ENCODE data around the gene SPINDOC. TPM values are rescaled to one million over a fixed set of nuclear protein-coding genes. Genes with fewer than 3 reads are reported as not detected.

The SPINDOC gene
- total RNA-seq, 1 experiment from 2014 or later, result 40.3 TPM

GRCh38 chr11:63779039-63779438 lies 34.2 kb upstream of the SPINDOC start:
- H3K9ac ChIP-seq (ENCODE audit: low read length), result no peak overlapping the region
- H3K27ac ChIP-seq (ENCODE audit: low read length), result no peak overlapping the region
- no peak for DNase-seq
- H3K4me3 ChIP-seq (ENCODE audit: low read length), result no peak overlapping the region
- no peaks in the 10 kb centered on the region for H3K79me2 ChIP-seq (ENCODE audit: low read length)
- no peaks in the 10 kb centered on the region for H3K9me2 ChIP-seq (replicated peaks; ENCODE audit: insufficient read depth, low read length)
- no peak overlapping the region for H2AFZ ChIP-seq (ENCODE audit: low read length)
- no peak overlapping the region for H3K4me2 ChIP-seq (ENCODE audit: low read depth, low read length, poor library complexity, severe bottlenecking)
- H3K4me1 ChIP-seq (ENCODE audit: low read length), result no peaks in the 10 kb centered on the region
- no peaks in the 10 kb centered on the region for H3K9me3 ChIP-seq (ENCODE audit: low read length)
- H3K27me3 ChIP-seq (ENCODE audit: low read length), result no peaks in the 10 kb centered on the region
- H4K20me1 ChIP-seq (ENCODE audit: insufficient read depth, low read depth, low read length), result no peaks in the 10 kb centered on the region
- no peaks in the 10 kb centered on the region for H3K36me3 ChIP-seq (ENCODE audit: insufficient read depth, low read length)

DNA sequence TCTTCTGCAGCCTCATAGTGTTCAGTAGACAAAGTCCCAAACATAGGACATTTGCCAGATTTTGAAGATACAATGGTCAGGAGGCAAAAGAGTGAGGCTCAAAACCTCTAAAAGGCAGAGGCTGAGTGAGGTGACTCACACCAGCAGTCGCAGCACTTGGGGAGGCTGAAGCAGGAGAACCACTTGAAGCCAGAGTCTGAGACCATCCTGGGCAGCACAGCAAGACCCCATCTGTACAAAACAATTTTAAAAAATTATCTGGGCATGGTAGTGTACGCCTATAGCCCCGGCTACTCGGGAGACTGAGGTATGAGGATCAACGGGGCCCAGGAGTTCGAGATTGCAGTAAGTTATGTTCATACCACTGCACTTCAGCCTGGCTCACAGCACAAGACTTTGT lies 30.5 kb upstream of the SPINDOC start:
- Histone ChIP-seq H2AFZ (ENCODE audit: low read length) (no peak overlapping the region), H3K27ac (ENCODE audit: low read length) (no peak overlapping the region)

GRCh38 chr11:63783925-63784592 lies 29.2 kb upstream of the SPINDOC start:
- Histone ChIP-seq H2AFZ (ENCODE audit: low read length) (no peak overlapping the region), H3K9ac (ENCODE audit: low read length) (no peak overlapping the region), H3K4me2 (ENCODE audit: low read depth, low read length, poor library complexity, severe bottlenecking) (no peak overlapping the region), H3K27ac (ENCODE audit: low read length) (no peak overlapping the region), H3K36me3 (ENCODE audit: insufficient read depth, low read length) (no peaks in the 10 kb centered on the region), H3K4me1 (ENCODE audit: low read length) (no peaks in the 10 kb centered on the region), H3K27me3 (ENCODE audit: low read length) (no peaks in the 10 kb centered on the region), H3K9me3 (ENCODE audit: low read length) (no peaks in the 10 kb centered on the region), H3K9me2 (replicated peaks; ENCODE audit: insufficient read depth, low read length) (no peaks in the 10 kb centered on the region), H3K79me2 (ENCODE audit: low read length) (no peaks in the 10 kb centered on the region), H4K20me1 (ENCODE audit: insufficient read depth, low read depth, low read length) (no peaks in the 10 kb centered on the region), H3K4me3 (ENCODE audit: low read length) (no peak overlapping the region)
- no peak for DNase-seq

More for the DNA sequence above, 30.5 kb upstream of the SPINDOC start:
- H3K9me3 ChIP-seq (ENCODE audit: low read length), result no peaks in the 10 kb centered on the region
- H3K9me2 ChIP-seq (replicated peaks; ENCODE audit: insufficient read depth, low read length), result no peaks in the 10 kb centered on the region
- no peak overlapping the region for H3K4me3 ChIP-seq (ENCODE audit: low read length)
- no peaks in the 10 kb centered on the region for H4K20me1 ChIP-seq (ENCODE audit: insufficient read depth, low read depth, low read length)
- no peaks in the 10 kb centered on the region for H3K36me3 ChIP-seq (ENCODE audit: insufficient read depth, low read length)
- no peak overlapping the region for H3K4me2 ChIP-seq (ENCODE audit: low read depth, low read length, poor library complexity, severe bottlenecking)
- H3K27me3 ChIP-seq (ENCODE audit: low read length), result no peaks in the 10 kb centered on the region
- no peaks in the 10 kb centered on the region for H3K4me1 ChIP-seq (ENCODE audit: low read length)
- H3K9ac ChIP-seq (ENCODE audit: low read length), result no peak overlapping the region
- no peak for DNase-seq
- no peaks in the 10 kb centered on the region for H3K79me2 ChIP-seq (ENCODE audit: low read length)

DNA sequence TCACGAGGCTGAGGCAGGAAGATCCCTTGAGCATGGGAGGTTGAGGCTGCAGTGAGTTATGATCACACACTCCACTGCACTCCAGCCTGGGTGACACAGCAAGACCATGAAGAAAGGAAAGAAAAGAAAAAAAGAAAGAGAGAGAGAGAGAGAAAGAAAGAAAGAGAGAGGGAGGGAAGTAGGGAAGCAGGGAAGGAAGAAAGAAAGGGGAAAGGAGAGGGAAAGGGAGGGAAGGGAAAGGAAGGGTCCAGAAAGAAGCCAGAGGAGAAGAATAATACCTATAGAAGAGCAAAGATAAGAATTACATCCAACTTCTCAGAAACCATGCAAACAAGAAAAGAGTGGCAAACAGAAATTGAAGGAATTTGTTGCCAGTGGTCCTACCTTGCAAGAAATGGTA lies 27.4 kb upstream of the SPINDOC start:
- H3K4me2 ChIP-seq (ENCODE audit: low read depth, low read length, poor library complexity, severe bottlenecking), result no peak overlapping the region

GRCh38 chr11:63791495-63792167 lies 21.6 kb upstream of the SPINDOC start:
- no peak overlapping the region for H3K4me2 ChIP-seq (ENCODE audit: low read depth, low read length, poor library complexity, severe bottlenecking)
- H3K9me3 ChIP-seq (ENCODE audit: low read length), result peaks cover 7% of the 10 kb centered on the region; the same call in 1 of the 2 replicates
- no peaks in the 10 kb centered on the region for H3K27me3 ChIP-seq (ENCODE audit: low read length)
- DNase-seq, result no peak
- no peak overlapping the region for H3K27ac ChIP-seq (ENCODE audit: low read length)
- no peaks in the 10 kb centered on the region for H3K36me3 ChIP-seq (ENCODE audit: insufficient read depth, low read length)
- no peaks in the 10 kb centered on the region for H3K79me2 ChIP-seq (ENCODE audit: low read length)
- H4K20me1 ChIP-seq (ENCODE audit: insufficient read depth, low read depth, low read length), result no peaks in the 10 kb centered on the region
- no peak overlapping the region for H3K4me3 ChIP-seq (ENCODE audit: low read length)
- H2AFZ ChIP-seq (ENCODE audit: low read length), result no peak overlapping the region
- H3K9ac ChIP-seq (ENCODE audit: low read length), result no peak overlapping the region
- no peaks in the 10 kb centered on the region for H3K4me1 ChIP-seq (ENCODE audit: low read length)
- no peaks in the 10 kb centered on the region for H3K9me2 ChIP-seq (replicated peaks; ENCODE audit: insufficient read depth, low read length)

More for the DNA sequence above, 27.4 kb upstream of the SPINDOC start:
- Histone ChIP-seq H3K27me3 (ENCODE audit: low read length) (no peaks in the 10 kb centered on the region), H3K27ac (ENCODE audit: low read length) (no peak overlapping the region), H4K20me1 (ENCODE audit: insufficient read depth, low read depth, low read length) (no peaks in the 10 kb centered on the region), H3K36me3 (ENCODE audit: insufficient read depth, low read length) (no peaks in the 10 kb centered on the region), H3K9me2 (replicated peaks; ENCODE audit: insufficient read depth, low read length) (no peaks in the 10 kb centered on the region), H3K4me3 (ENCODE audit: low read length) (no peak overlapping the region), H3K9me3 (ENCODE audit: low read length) (no peaks in the 10 kb centered on the region), H2AFZ (ENCODE audit: low read length) (no peak overlapping the region), H3K79me2 (ENCODE audit: low read length) (no peaks in the 10 kb centered on the region), H3K9ac (ENCODE audit: low read length) (no peak overlapping the region), H3K4me1 (ENCODE audit: low read length) (no peaks in the 10 kb centered on the region)
- DNase-seq, result no peak

- H3K4me3 ChIP-seq (ENCODE audit: low read length), result no peak overlapping the region
- H3K9ac ChIP-seq (ENCODE audit: low read length), result no peak overlapping the region
- H3K9me2 ChIP-seq (replicated peaks; ENCODE audit: insufficient read depth, low read length), result no peaks in the 10 kb centered on the region
- no peak overlapping the region for H3K4me2 ChIP-seq (ENCODE audit: low read depth, low read length, poor library complexity, severe bottlenecking)
- H3K27me3 ChIP-seq (ENCODE audit: low read length), result no peaks in the 10 kb centered on the region
- no peaks in the 10 kb centered on the region for H3K36me3 ChIP-seq (ENCODE audit: insufficient read depth, low read length)
- H2AFZ ChIP-seq (ENCODE audit: low read length), result no peak overlapping the region
- no peaks in the 10 kb centered on the region for H3K79me2 ChIP-seq (ENCODE audit: low read length)
- H4K20me1 ChIP-seq (ENCODE audit: insufficient read depth, low read depth, low read length), result no peaks in the 10 kb centered on the region
- H3K27ac ChIP-seq (ENCODE audit: low read length), result no peak overlapping the region
- no peaks in the 10 kb centered on the region for H3K4me1 ChIP-seq (ENCODE audit: low read length)
- DNase-seq, result no peak
- H3K9me3 ChIP-seq (ENCODE audit: low read length), result peaks cover 7% of the 10 kb centered on the region; the same call in 1 of the 2 replicates
Measured at GRCh38 chr11:63793161-63793560, 20.1 kb upstream of the SPINDOC start.

DNA sequence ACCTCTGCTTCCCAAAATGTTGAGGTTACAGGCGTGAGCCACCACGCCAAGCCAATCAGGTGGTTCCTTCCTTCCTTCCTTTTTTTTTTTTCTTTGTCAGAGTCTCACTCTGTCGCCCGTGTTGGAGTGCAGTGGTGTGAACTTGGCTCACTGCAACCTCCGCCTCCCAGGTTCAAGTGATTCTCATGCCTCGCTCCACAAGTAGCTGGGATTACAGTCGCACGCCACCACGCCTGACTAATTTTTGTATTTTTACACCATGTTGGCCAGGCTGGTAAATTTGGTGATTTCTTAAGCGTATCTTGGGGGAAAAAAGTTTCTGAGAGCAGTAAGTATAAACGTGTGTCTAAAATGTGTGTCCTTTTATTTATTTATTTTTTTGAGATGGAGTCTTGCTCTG lies 18.2 kb upstream of the SPINDOC start:
- Histone ChIP-seq H3K4me3 (ENCODE audit: low read length) (no peak overlapping the region), H3K36me3 (ENCODE audit: insufficient read depth, low read length) (no peaks in the 10 kb centered on the region), H3K27me3 (ENCODE audit: low read length) (no peaks in the 10 kb centered on the region), H3K79me2 (ENCODE audit: low read length) (no peaks in the 10 kb centered on the region), H4K20me1 (ENCODE audit: insufficient read depth, low read depth, low read length) (no peaks in the 10 kb centered on the region), H3K4me2 (ENCODE audit: low read depth, low read length, poor library complexity, severe bottlenecking) (no peak overlapping the region), H3K9me3 (ENCODE audit: low read length) (peaks cover 7% of the 10 kb centered on the region; the same call in 1 of the 2 replicates), H3K9ac (ENCODE audit: low read length) (no peak overlapping the region), H3K4me1 (ENCODE audit: low read length) (no peaks in the 10 kb centered on the region), H2AFZ (ENCODE audit: low read length) (no peak overlapping the region), H3K9me2 (replicated peaks; ENCODE audit: insufficient read depth, low read length) (no peaks in the 10 kb centered on the region), H3K27ac (ENCODE audit: low read length) (no peak overlapping the region)
- no peak for DNase-seq

DNA sequence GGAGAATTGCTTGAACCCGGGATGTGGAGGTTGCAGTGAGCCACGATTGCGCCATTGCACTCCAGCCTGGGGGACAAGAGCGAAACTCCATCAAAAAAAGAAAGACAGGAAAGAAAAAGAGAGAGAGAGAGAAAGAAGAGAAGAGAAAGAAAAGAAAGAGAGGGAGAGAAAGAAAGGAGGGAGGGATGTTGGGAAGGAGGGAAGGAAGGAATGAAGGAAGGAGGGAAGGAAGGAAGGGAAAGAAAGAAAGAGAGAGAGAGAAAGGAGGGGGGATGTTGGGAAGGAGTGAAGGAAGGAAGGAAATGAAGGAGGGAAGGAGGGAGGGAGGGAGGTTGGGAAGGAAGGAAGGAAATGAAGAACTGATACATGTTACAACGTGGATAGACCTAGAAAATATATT lies 12.3 kb upstream of the SPINDOC start:
- H3K9me2 ChIP-seq (replicated peaks; ENCODE audit: insufficient read depth, low read length), result no peaks in the 10 kb centered on the region

More for the DNA sequence above, 12.3 kb upstream of the SPINDOC start:
- Histone ChIP-seq H3K4me2 (ENCODE audit: low read depth, low read length, poor library complexity, severe bottlenecking) (no peak overlapping the region), H3K36me3 (ENCODE audit: insufficient read depth, low read length) (no peaks in the 10 kb centered on the region), H3K9me3 (ENCODE audit: low read length) (no peaks in the 10 kb centered on the region), H3K4me1 (ENCODE audit: low read length) (peaks cover 4% of the 10 kb centered on the region; the same call in 1 of the 2 replicates), H3K4me3 (ENCODE audit: low read length) (no peak overlapping the region), H3K79me2 (ENCODE audit: low read length) (no peaks in the 10 kb centered on the region), H3K27ac (ENCODE audit: low read length) (no peak overlapping the region), H3K9ac (ENCODE audit: low read length) (no peak overlapping the region), H2AFZ (ENCODE audit: low read length) (no peak overlapping the region), H3K27me3 (ENCODE audit: low read length) (no peaks in the 10 kb centered on the region), H4K20me1 (ENCODE audit: insufficient read depth, low read depth, low read length) (no peaks in the 10 kb centered on the region)
- no peak for DNase-seq

Data from Karpas-422 (cell line).